Trophoblast cell (in vitro differentiated cells and primary cell): ENCODE measurements around the gene DGKH.

ENCODE experiments used
- DNase-seq, 2 donors: peaks; one replicate each; pipeline ENCODE4 v3.0.0-alpha.2; 2016
- H2AFZ ChIP-seq: 2 replicates; pipeline ENCODE4 v1.6.1; 2013; ENCODE audit warnings: low read length, moderate library complexity, mild to moderate bottlenecking; ENCODE audit not compliant: insufficient read depth, poor library complexity
- H2AK5ac ChIP-seq: 2 replicates; pipeline ENCODE4 v1.6.1; 2013; ENCODE audit warnings: mild to moderate bottlenecking, low read length
- H2BK120ac ChIP-seq: 2 replicates; pipeline ENCODE4 v1.6.1; 2013; ENCODE audit warnings: low read length, mild to moderate bottlenecking, moderate library complexity; ENCODE audit not compliant: insufficient read depth, poor library complexity
- H2BK12ac ChIP-seq: 2 replicates; pipeline ENCODE4 v1.6.1; 2013; ENCODE audit warnings: mild to moderate bottlenecking, low read length, moderate library complexity
- H2BK5ac ChIP-seq: 2 replicates; pipeline ENCODE4 v1.6.1; 2013; ENCODE audit warnings: low read length, low read depth, moderate library complexity, mild to moderate bottlenecking; ENCODE audit not compliant: poor library complexity
- H3K14ac ChIP-seq: 2 replicates; pipeline ENCODE4 v1.6.1; 2013; ENCODE audit warnings: mild to moderate bottlenecking, low read length
- H3K18ac ChIP-seq: 2 replicates; pipeline ENCODE4 v1.6.1; 2013; ENCODE audit warnings: mild to moderate bottlenecking, low read length
- H3K23ac ChIP-seq: 2 replicates; pipeline ENCODE4 v1.6.1; 2013; ENCODE audit warnings: low read length
- H3K27ac ChIP-seq: 2 replicates; pipeline ENCODE4 v1.5.1; 2013; ENCODE audit warnings: low read depth, mild to moderate bottlenecking, inconsistent platforms, low read length, moderate library complexity
- H3K27me3 ChIP-seq: 2 replicates; pipeline ENCODE4 v1.6.1; 2013; ENCODE audit warnings: inconsistent platforms, mild to moderate bottlenecking, low read length, moderate library complexity; ENCODE audit not compliant: insufficient read depth
- H3K36me3 ChIP-seq, 2 experiments: 1 replicate in 1 of 2; 2 replicates in 1 of 2; pipeline ENCODE4 v1.6.1; 2013; ENCODE audit warnings: low read length in 2 of 2, mild to moderate bottlenecking in 2 of 2, moderate library complexity in 1 of 2; ENCODE audit not compliant: insufficient read depth in 2 of 2, control insufficient read depth in 1 of 2
- H3K4ac ChIP-seq: 2 replicates; pipeline ENCODE4 v1.6.1; 2013; ENCODE audit warnings: low read depth, mild to moderate bottlenecking, low read length, moderate library complexity
- H3K4me1 ChIP-seq, 2 experiments: 1 replicate in 1 of 2; 2 replicates in 1 of 2; pipeline ENCODE4 v1.6.1; 2013; ENCODE audit warnings: low read length in 2 of 2, mild to moderate bottlenecking in 2 of 2, moderate library complexity in 1 of 2; ENCODE audit not compliant: insufficient read depth in 2 of 2, control insufficient read depth in 1 of 2
- H3K4me2 ChIP-seq: 2 replicates; pipeline ENCODE4 v1.6.1; 2013; ENCODE audit warnings: inconsistent platforms, mild to moderate bottlenecking, low read length, moderate library complexity
- H3K4me3 ChIP-seq: 2 replicates; pipeline ENCODE4 v1.5.1; 2013; ENCODE audit warnings: mild to moderate bottlenecking, low read depth, low read length, inconsistent platforms
- H3K79me1 ChIP-seq: one replicate; pipeline ENCODE4 v1.6.1; 2013; ENCODE audit warnings: low read length
- H3K79me2 ChIP-seq: 2 replicates; pipeline ENCODE4 v1.6.1; 2013; ENCODE audit warnings: low read length, mild to moderate bottlenecking; ENCODE audit not compliant: control insufficient read depth, insufficient read depth, poor library complexity
- H3K9ac ChIP-seq: 2 replicates; pipeline ENCODE4 v1.6.1; 2013; ENCODE audit warnings: mild to moderate bottlenecking, low read length
- H3K9me3 ChIP-seq: 2 replicates; pipeline ENCODE4 v1.6.1; 2013; ENCODE audit warnings: low read depth, mild to moderate bottlenecking, control low read depth, inconsistent platforms, low read length; ENCODE audit not compliant: insufficient read depth
- H4K12ac ChIP-seq: 2 replicates; pipeline ENCODE4 v1.6.1; 2013; ENCODE audit warnings: low read depth, mild to moderate bottlenecking, low read length, moderate library complexity
- H4K8ac ChIP-seq: 2 replicates; pipeline ENCODE4 v1.6.1; 2013; ENCODE audit warnings: low read depth, mild to moderate bottlenecking, low read length, moderate library complexity
- H4K91ac ChIP-seq: one replicate; pipeline ENCODE4 v1.6.1; 2013; ENCODE audit warnings: low read depth, mild to moderate bottlenecking, low read length, moderate library complexity
- WGBS: extraction: QIAGEN DNeasy Blood & Tissue Kit; methylation state at CpG from one replicate; pipeline ENCODE4 v1.1.7; 2013; ENCODE audit warnings: missing lambda C conversion rate; ENCODE audit not compliant: insufficient read length, insufficient coverage; ENCODE audit errors: extremely low coverage; 5-methylcytosine and 5-hydroxymethylcytosine counted together

The DGKH gene

DNA sequence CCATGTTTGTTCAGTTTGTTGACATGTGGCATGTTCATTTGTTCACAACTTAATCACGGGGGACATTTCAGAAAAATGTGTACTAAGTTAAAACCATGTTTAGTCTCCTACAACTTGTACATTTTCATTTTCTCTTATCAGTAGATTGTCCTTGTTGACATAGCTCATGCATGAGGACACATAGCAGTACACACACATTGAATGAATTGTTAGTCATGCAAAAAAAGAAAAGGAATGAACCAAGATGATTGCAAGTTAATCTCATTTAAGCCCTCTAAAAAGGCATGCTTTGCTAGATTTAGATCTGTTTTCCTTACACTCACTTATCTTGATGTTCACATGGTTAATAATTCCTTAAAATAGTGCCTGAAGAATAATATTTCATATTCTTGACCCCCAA, 185.3 kb downstream of the DGKH start:
- Histone ChIP-seq H3K27me3 (no peaks in the 10 kb centered on the region), H2BK12ac (no peak overlapping the region), H2BK5ac (no peak overlapping the region), H3K36me3 (no peaks in the 10 kb centered on the region), H4K12ac (no peak overlapping the region), H3K9me3 (no peaks in the 10 kb centered on the region), H3K4me3 (no peak overlapping the region), H3K18ac (no peak overlapping the region), H3K79me1 (no peaks in the 10 kb centered on the region), H2AK5ac (no peak overlapping the region), H3K9ac (no peak overlapping the region), H3K4me1 (no peaks in the 10 kb centered on the region), H3K4me2 (no peak overlapping the region), H4K91ac (no peak overlapping the region), H3K27ac (no peak overlapping the region), H3K23ac (no peak overlapping the region), H2BK120ac (no peak overlapping the region), H3K4ac (no peak overlapping the region), H3K14ac (no peak overlapping the region), H4K8ac (no peak overlapping the region), H2AFZ (no peak overlapping the region), H3K79me2 (no peaks in the 10 kb centered on the region)
- no peak for DNase-seq
- no CpG with 5 or more reads among the region's 1 CpG for WGBS

DNA sequence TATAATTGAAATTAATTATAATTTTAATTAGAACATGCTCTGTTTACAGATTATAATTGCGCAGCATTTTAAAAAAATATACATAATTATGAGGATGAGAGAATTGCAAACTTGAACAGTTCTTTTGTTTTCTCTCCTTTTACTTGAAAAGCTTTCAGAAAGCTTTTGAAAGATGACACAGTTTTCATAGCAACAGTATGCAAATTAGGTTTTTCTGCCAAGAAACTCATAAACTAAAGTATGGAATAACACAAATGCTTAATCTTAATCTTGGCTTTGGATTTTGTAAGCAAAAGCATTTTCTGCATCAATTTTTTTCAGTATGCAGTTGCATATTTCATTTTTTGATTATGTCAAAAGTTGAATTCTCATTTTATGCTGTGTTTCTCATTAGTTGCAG, 190.7 kb downstream of the DGKH start:
- no peak overlapping the region for H2BK120ac ChIP-seq
- H2BK5ac ChIP-seq, result no peak overlapping the region
- WGBS, result no CpG with 5 or more reads among the region's 1 CpG
- no peaks in the 10 kb centered on the region for H3K36me3 ChIP-seq
- no peaks in the 10 kb centered on the region for H3K79me2 ChIP-seq
- H4K91ac ChIP-seq, result no peak overlapping the region
- H3K4me3 ChIP-seq, result no peak overlapping the region
- no peak overlapping the region for H3K9ac ChIP-seq
- no peak for DNase-seq
- no peak overlapping the region for H3K14ac ChIP-seq
- H2BK12ac ChIP-seq, result no peak overlapping the region
- H2AFZ ChIP-seq, result no peak overlapping the region
- no peak overlapping the region for H3K4ac ChIP-seq
- no peak overlapping the region for H2AK5ac ChIP-seq
- no peak overlapping the region for H3K27ac ChIP-seq
- no peak overlapping the region for H3K18ac ChIP-seq
- no peaks in the 10 kb centered on the region for H3K4me1 ChIP-seq
- H3K23ac ChIP-seq, result no peak overlapping the region
- H3K79me1 ChIP-seq, result no peaks in the 10 kb centered on the region
- H4K8ac ChIP-seq, result no peak overlapping the region
- no peaks in the 10 kb centered on the region for H3K9me3 ChIP-seq
- no peaks in the 10 kb centered on the region for H3K27me3 ChIP-seq
- H4K12ac ChIP-seq, result no peak overlapping the region
- H3K4me2 ChIP-seq, result no peak overlapping the region

DNA sequence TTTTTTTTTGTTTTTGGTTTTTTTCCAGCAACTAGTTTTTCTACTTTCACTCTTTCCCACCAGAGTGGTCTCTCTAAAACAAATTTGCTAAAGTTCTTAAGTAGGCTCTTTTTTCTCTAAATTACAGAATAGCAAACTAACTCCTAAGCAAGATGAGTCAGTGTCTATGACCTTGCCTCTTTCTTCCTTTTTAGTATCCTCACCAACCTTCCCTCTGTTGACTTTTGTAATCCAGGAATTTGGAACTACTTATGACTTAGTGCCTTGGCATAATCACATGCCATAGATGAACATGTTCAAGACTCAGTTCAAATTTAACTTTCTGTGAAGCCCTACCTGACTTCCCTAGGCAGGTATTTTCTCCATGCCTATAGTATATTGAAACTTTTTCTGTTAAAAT, 191.2 kb downstream of the DGKH start:
- Histone ChIP-seq H3K36me3 (no peaks in the 10 kb centered on the region), H3K79me1 (no peaks in the 10 kb centered on the region), H2BK12ac (no peak overlapping the region), H4K12ac (no peak overlapping the region), H3K9ac (no peak overlapping the region), H3K18ac (no peak overlapping the region), H4K91ac (no peak overlapping the region), H3K4me3 (no peak overlapping the region), H3K27me3 (no peaks in the 10 kb centered on the region), H3K14ac (no peak overlapping the region), H2BK5ac (no peak overlapping the region), H2BK120ac (no peak overlapping the region), H3K4me2 (no peak overlapping the region), H3K27ac (no peak overlapping the region), H2AK5ac (no peak overlapping the region), H3K4ac (no peak overlapping the region), H3K23ac (no peak overlapping the region), H3K4me1 (no peaks in the 10 kb centered on the region), H2AFZ (no peak overlapping the region), H4K8ac (no peak overlapping the region), H3K9me3 (no peaks in the 10 kb centered on the region), H3K79me2 (no peaks in the 10 kb centered on the region)
- no peak for DNase-seq

DNA sequence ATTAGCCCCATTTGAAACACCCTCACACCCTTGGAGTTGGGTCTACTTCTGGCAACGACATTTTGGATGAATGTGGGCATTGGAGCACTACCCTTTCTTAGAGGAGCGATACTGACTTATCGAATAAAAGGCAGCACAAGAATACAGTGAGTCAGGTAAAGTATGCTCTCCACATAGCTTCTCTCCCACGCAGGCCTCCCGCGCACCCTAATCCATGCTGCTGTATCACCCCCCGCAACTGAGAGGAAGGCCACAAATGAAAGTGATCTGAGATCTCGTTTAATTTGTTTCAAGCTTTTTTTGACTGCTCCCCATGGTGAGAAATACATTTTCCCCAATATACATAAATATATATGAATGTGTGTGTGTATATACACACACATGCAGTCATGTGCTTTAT, 198.1 kb downstream of the DGKH start:
- H3K27me3 ChIP-seq, result no peaks in the 10 kb centered on the region
- no peak overlapping the region for H3K18ac ChIP-seq
- no peak overlapping the region for H4K91ac ChIP-seq
- no peak overlapping the region for H3K4ac ChIP-seq
- no peak overlapping the region for H3K23ac ChIP-seq
- no peak overlapping the region for H2BK12ac ChIP-seq
- no peak overlapping the region for H4K12ac ChIP-seq
- no peaks in the 10 kb centered on the region for H3K79me2 ChIP-seq
- no peak overlapping the region for H2BK120ac ChIP-seq
- no CpG with 5 or more reads among the region's 8 CpGs for WGBS
- no peak overlapping the region for H2AFZ ChIP-seq
- H3K27ac ChIP-seq, result no peak overlapping the region
- no peak overlapping the region for H3K14ac ChIP-seq
- H2BK5ac ChIP-seq, result no peak overlapping the region
- no peak overlapping the region for H4K8ac ChIP-seq
- no peaks in the 10 kb centered on the region for H3K4me1 ChIP-seq
- no peak overlapping the region for H3K9ac ChIP-seq
- H3K4me3 ChIP-seq, result no peak overlapping the region
- H3K79me1 ChIP-seq, result no peaks in the 10 kb centered on the region
- H2AK5ac ChIP-seq, result no peak overlapping the region
- no peak for DNase-seq
- H3K9me3 ChIP-seq, result peaks cover 1% of the 10 kb centered on the region
- no peaks in the 10 kb centered on the region for H3K36me3 ChIP-seq
- H3K4me2 ChIP-seq, result no peak overlapping the region

GRCh38 chr13:42247883-42248282, 199.4 kb downstream of the DGKH start:
- Histone ChIP-seq H3K23ac (no peak overlapping the region), H3K79me2 (no peaks in the 10 kb centered on the region), H3K18ac (no peak overlapping the region), H3K9me3 (peaks cover 1% of the 10 kb centered on the region), H3K27me3 (no peaks in the 10 kb centered on the region), H3K14ac (no peak overlapping the region), H3K9ac (no peak overlapping the region), H4K12ac (no peak overlapping the region), H3K4me2 (no peak overlapping the region), H4K8ac (no peak overlapping the region), H3K4me1 (no peaks in the 10 kb centered on the region), H3K79me1 (no peaks in the 10 kb centered on the region), H2BK5ac (no peak overlapping the region), H2BK12ac (no peak overlapping the region), H3K27ac (no peak overlapping the region), H2AK5ac (no peak overlapping the region), H2AFZ (no peak overlapping the region), H3K4me3 (no peak overlapping the region), H3K36me3 (no peaks in the 10 kb centered on the region), H2BK120ac (no peak overlapping the region), H4K91ac (no peak overlapping the region), H3K4ac (no peak overlapping the region)
- DNase-seq, result no peak
- WGBS, result no CpG with 5 or more reads among the region's 2 CpGs
